Neural cell (in vitro differentiated cells): ENCODE measurements around the gene DBX1. TPM values are rescaled to one million over a fixed set of nuclear protein-coding genes. Genes with fewer than 3 reads are reported as not detected.

Experiments used
- H2AFZ ChIP-seq: fragments of 200-600, 300-800 bp; sonication (generic), shearing (Covaris generic); 2 replicates; pipeline ENCODE4 v1.6.0; 2014; ENCODE audit warnings: low read depth, mild to moderate bottlenecking, antibody characterized with exemption, low read length, moderate library complexity
- H3F3A ChIP-seq: fragments of 200-600 bp; shearing (Covaris generic); 2 replicates; pipeline ENCODE4 v1.6.1; 2016; ENCODE audit warnings: mild to moderate bottlenecking, moderate library complexity, mixed read lengths, antibody characterized with exemption, low read length; ENCODE audit not compliant: insufficient read depth, poor library complexity, severe bottlenecking
- H3K27ac ChIP-seq: fragments of 200-600, 300-800 bp; sonication (generic), shearing (Covaris generic); 2 replicates; pipeline ENCODE4 v1.5.1; 2014; ENCODE audit warnings: mild to moderate bottlenecking, low read length, moderate library complexity
- H3K27me3 ChIP-seq: fragments of 300-800, 200-600 bp; sonication (generic), shearing (Covaris generic); 2 replicates; pipeline ENCODE4 v1.6.0; 2014; ENCODE audit warnings: mild to moderate bottlenecking, low read depth, low read length, moderate library complexity; ENCODE audit not compliant: insufficient read depth
- H3K36me3 ChIP-seq: fragments of 300-800, 200-600 bp; sonication (generic), shearing (Covaris generic); 2 replicates; pipeline ENCODE4 v1.5.1; 2014; ENCODE audit warnings: mild to moderate bottlenecking, antibody characterized with exemption, low read length, moderate library complexity; ENCODE audit not compliant: insufficient read depth
- H3K4me2 ChIP-seq: fragments of 300-800, 200-600 bp; sonication (generic), shearing (Covaris generic); 2 replicates; pipeline ENCODE4 v1.6.0; 2014; ENCODE audit warnings: mild to moderate bottlenecking, low read length
- H3K4me3 ChIP-seq: fragments of 300-800, 200-600 bp; sonication (generic), shearing (Covaris generic); 2 replicates; pipeline ENCODE4 v1.5.1; 2014; ENCODE audit warnings: mild to moderate bottlenecking, low read length, moderate library complexity
- H3K79me2 ChIP-seq: fragments of 200-600 bp; shearing (Covaris generic); replicated peaks from 2 replicates; pipeline ENCODE4 v1.6.0; 2014; ENCODE audit warnings: mild to moderate bottlenecking, low read length, moderate library complexity; ENCODE audit not compliant: insufficient read depth
- H3K9ac ChIP-seq: fragments of 300-800, 200-600 bp; sonication (generic), shearing (Covaris generic); 2 replicates; pipeline ENCODE4 v1.6.1; 2016; ENCODE audit warnings: mild to moderate bottlenecking, low read length, mixed read lengths
- H3K9me2 ChIP-seq: fragments of 200-600 bp; shearing (Covaris generic); 2 replicates; pipeline ENCODE4 v1.6.1; 2016; ENCODE audit warnings: mild to moderate bottlenecking, low read length, mixed read lengths; ENCODE audit not compliant: insufficient read depth
- H3K9me3 ChIP-seq: fragments of 200-600, 300-800 bp; sonication (generic), shearing (Covaris generic); 2 replicates; pipeline ENCODE4 v1.6.1; 2016; ENCODE audit warnings: mild to moderate bottlenecking, mixed run types, low read length, moderate library complexity, mixed read lengths
- H4K20me1 ChIP-seq: fragments of 200-600 bp; shearing (Covaris generic); 2 replicates; pipeline ENCODE4 v1.6.1; 2016; ENCODE audit warnings: mild to moderate bottlenecking, mixed run types; ENCODE audit not compliant: insufficient read depth
- CTCF ChIP-seq: fragments of 450-650 bp; IDR thresholded peaks from 2 replicates; pipeline ENCODE4 v1.5.1; 2014; ENCODE audit warnings: antibody characterized with exemption, mild to moderate bottlenecking, moderate library complexity; ENCODE audit not compliant: poor library complexity, severe bottlenecking
- EP300 ChIP-seq: fragments of 450-650 bp; conservative IDR thresholded peaks from 2 replicates; pipeline ENCODE4 v1.6.1; 2014; ENCODE audit warnings: antibody characterized with exemption, mild to moderate bottlenecking, moderate library complexity; ENCODE audit not compliant: poor library complexity, severe bottlenecking
- EZH2 ChIP-seq: fragments of 200-600, 300-800 bp; shearing (Covaris generic), sonication (generic); IDR thresholded peaks from 2 replicates; pipeline ENCODE4 v1.6.1; 2014; ENCODE audit warnings: antibody characterized with exemption, low read length, borderline replicate concordance, mild to moderate bottlenecking; ENCODE audit not compliant: insufficient read depth, poor library complexity, severe bottlenecking
- MXI1 ChIP-seq: fragments of 450-650 bp; conservative IDR thresholded peaks from 2 replicates; pipeline ENCODE4 v1.6.1; 2014; ENCODE audit warnings: antibody characterized with exemption, mild to moderate bottlenecking; ENCODE audit not compliant: poor library complexity, severe bottlenecking
- POLR2AphosphoS5 ChIP-seq: IDR thresholded peaks from 2 replicates; pipeline ENCODE4 v1.6.1; 2012
- RAD21 ChIP-seq: fragments of 450-650 bp; conservative IDR thresholded peaks from 2 replicates; pipeline ENCODE4 v1.6.1; 2014; ENCODE audit warnings: antibody characterized with exemption, mild to moderate bottlenecking, moderate library complexity
- REST ChIP-seq: IDR thresholded peaks from 2 replicates; pipeline ENCODE4 v1.6.1; 2012; ENCODE audit warnings: borderline replicate concordance
- TAF1 ChIP-seq: IDR thresholded peaks from 2 replicates; pipeline ENCODE4 v1.6.1; 2012; ENCODE audit warnings: low read depth
- polyA plus RNA-seq: library from polyadenylated mRNA; depleted of rRNA; stranded (reverse); fragments of >200 nt; gene quantifications from 2 replicates; pipeline ENCODE4 v1.2.3, GENCODE V29; 2014

Gene DBX1
- polyA plus RNA-seq, 1 donor from 2014 or later, result not detected

GRCh38 chr11:20204681-20205080, 44.4 kb upstream of the DBX1 start:
- peaks cover 30% of the 10 kb centered on the region for H3K27me3 ChIP-seq
- H3K27ac ChIP-seq, result no peak overlapping the region
- no peaks in the 10 kb centered on the region for H3K9me2 ChIP-seq
- H3K9me3 ChIP-seq, result no peaks in the 10 kb centered on the region
- TF ChIP-seq EZH2, result no peak
- no peak for TF ChIP-seq RAD21
- no peak for TF ChIP-seq REST
- TF ChIP-seq POLR2AphosphoS5, result no peak
- no peak for TF ChIP-seq TAF1
- TF ChIP-seq MXI1, result no peak
- no peak for TF ChIP-seq EP300
- TF ChIP-seq CTCF, result no peak
- no peaks in the 10 kb centered on the region for H3F3A ChIP-seq
- no peak overlapping the region for H3K4me3 ChIP-seq
- H3K9ac ChIP-seq, result no peak overlapping the region
- H3K4me2 ChIP-seq, result no peak overlapping the region
- H3K36me3 ChIP-seq, result no peaks in the 10 kb centered on the region
- no peak overlapping the region for H2AFZ ChIP-seq
- H3K79me2 ChIP-seq, result no peaks in the 10 kb centered on the region
- no peaks in the 10 kb centered on the region for H4K20me1 ChIP-seq

GRCh38 chr11:20203831-20204230, 43.6 kb upstream of the DBX1 start:
- no peaks in the 10 kb centered on the region for H4K20me1 ChIP-seq
- H3K27ac ChIP-seq, result no peak overlapping the region
- H3K4me2 ChIP-seq, result no peak overlapping the region
- no peak overlapping the region for H2AFZ ChIP-seq
- no peak overlapping the region for H3K4me3 ChIP-seq
- TF ChIP-seq CTCF, result no peak
- TF ChIP-seq EZH2, result no peak
- TF ChIP-seq EP300, result no peak
- TF ChIP-seq MXI1, result no peak
- TF ChIP-seq POLR2AphosphoS5, result no peak
- H3K9me2 ChIP-seq, result no peaks in the 10 kb centered on the region
- no peaks in the 10 kb centered on the region for H3K36me3 ChIP-seq
- no peaks in the 10 kb centered on the region for H3K9me3 ChIP-seq
- H3F3A ChIP-seq, result no peaks in the 10 kb centered on the region
- no peaks in the 10 kb centered on the region for H3K79me2 ChIP-seq
- H3K9ac ChIP-seq, result no peak overlapping the region
- H3K27me3 ChIP-seq, result peaks cover 22% of the 10 kb centered on the region
